Ishikawa (cell line): ENCODE data around the gene LSM3.
A peak's percentile ranks its signal among the peaks of the same experiment; 100 is the strongest.

ENCODE experiments used
- CEBPB ChIP-seq: IDR thresholded peaks from 2 replicates; pipeline ENCODE4 v1.6.1; 2012
- CREB1 ChIP-seq: IDR thresholded peaks from 2 replicates; pipeline ENCODE4 v1.6.1; 2012; ENCODE audit warnings: low read depth
- EGR1 ChIP-seq: IDR thresholded peaks from 2 replicates; pipeline ENCODE4 v1.6.1; 2012
- EP300 ChIP-seq: IDR thresholded peaks from 2 replicates; pipeline ENCODE4 v1.6.1; 2012; ENCODE audit warnings: borderline replicate concordance
- FOXM1 ChIP-seq: IDR thresholded peaks from 2 replicates; pipeline ENCODE4 v1.6.1; 2012; ENCODE audit warnings: low read depth, borderline replicate concordance
- NFIC ChIP-seq: IDR thresholded peaks from 2 replicates; pipeline ENCODE4 v1.6.1; 2012
- RAD21 ChIP-seq: IDR thresholded peaks from 2 replicates; pipeline ENCODE4 v1.6.1; 2012; ENCODE audit warnings: low read depth
- TAF1 ChIP-seq: IDR thresholded peaks from 2 replicates; pipeline ENCODE4 v1.6.1; 2012; ENCODE audit warnings: low read depth, mild to moderate bottlenecking
- TCF12 ChIP-seq: IDR thresholded peaks from 2 replicates; pipeline ENCODE4 v1.6.1; 2012; ENCODE audit warnings: low read depth
- TEAD4 ChIP-seq: IDR thresholded peaks from 2 replicates; pipeline ENCODE4 v1.6.1; 2012
- YY1 ChIP-seq: IDR thresholded peaks from 2 replicates; pipeline ENCODE4 v1.6.1; 2012; ENCODE audit warnings: low read depth
- ZBTB7A ChIP-seq: IDR thresholded peaks from 2 replicates; pipeline ENCODE4 v1.6.1; 2012; ENCODE audit warnings: low read depth
- TF ChIP-seq, protein P1 (sequence below): IDR thresholded peaks from 2 replicates; pipeline ENCODE4 v1.6.1; 2012
- TF ChIP-seq, protein P2 (sequence below): IDR thresholded peaks from 2 replicates; pipeline ENCODE4 v1.6.1; 2012
- TF ChIP-seq, protein P3 (sequence below): IDR thresholded peaks from 2 replicates; pipeline ENCODE4 v1.6.1; 2012; ENCODE audit warnings: low read depth, mild to moderate bottlenecking

The LSM3 gene

DNA sequence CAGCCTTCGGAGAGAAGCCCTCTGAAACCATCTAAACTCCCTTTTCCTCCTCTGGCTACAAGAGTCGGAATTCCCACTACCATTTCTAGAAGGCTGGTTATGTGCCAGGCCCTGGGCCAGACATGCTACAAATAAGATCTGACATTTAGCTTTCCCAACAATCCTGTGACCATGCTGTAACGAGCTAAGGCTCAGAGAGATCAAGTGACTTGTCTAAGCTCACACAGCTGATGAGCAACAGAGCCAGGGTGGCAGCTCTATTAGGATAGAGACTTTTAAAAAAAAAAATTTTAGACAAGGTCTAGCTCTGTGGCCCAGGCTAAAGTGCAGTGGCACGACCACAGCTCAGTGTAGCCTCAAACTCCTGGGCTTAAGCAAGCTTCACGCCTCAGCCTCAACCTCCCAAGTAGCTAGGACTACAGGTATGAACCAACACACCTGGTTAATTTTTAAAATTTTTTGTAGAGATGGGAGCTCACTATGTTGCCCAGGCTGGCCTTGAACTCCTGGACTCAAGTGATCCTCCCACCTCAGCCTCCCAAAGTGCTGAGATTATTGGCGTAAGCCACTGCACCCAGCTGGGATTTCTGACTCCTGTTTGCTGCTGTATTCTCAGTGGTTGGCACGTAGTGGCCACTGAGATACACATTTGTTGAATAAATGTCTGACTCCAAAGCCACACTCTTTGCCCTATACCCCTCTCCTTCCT lies 34.6 kb downstream of the LSM3 start:
- TF ChIP-seq RAD21 (no peak), TEAD4 (no peak), TCF12 (no peak), ZBTB7A (no peak)
- TF ChIP-seq, protein P1, sequence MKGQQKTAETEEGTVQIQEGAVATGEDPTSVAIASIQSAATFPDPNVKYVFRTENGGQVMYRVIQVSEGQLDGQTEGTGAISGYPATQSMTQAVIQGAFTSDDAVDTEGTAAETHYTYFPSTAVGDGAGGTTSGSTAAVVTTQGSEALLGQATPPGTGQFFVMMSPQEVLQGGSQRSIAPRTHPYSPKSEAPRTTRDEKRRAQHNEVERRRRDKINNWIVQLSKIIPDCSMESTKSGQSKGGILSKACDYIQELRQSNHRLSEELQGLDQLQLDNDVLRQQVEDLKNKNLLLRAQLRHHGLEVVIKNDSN: no peak

DNA sequence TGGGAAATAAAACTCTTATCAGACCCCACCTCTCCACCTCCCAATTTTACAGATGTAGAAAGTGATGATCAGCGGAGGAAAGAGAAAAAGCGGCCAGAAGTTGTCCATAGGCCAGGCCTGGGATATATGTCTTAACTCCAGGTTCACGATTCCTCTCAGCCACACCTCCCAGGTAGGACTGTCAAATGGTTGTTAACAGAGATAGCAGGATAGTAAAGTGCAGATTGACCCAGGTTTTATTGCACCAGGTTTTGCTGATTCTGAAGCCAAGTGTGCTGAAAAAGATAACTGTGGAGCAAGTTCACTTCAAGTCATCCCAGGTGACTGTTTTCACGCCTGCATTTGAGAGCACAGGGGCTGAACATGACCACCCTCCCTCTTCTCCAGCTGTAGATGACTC lies 36.1 kb downstream of the LSM3 start:
- TF ChIP-seq, protein P2, sequence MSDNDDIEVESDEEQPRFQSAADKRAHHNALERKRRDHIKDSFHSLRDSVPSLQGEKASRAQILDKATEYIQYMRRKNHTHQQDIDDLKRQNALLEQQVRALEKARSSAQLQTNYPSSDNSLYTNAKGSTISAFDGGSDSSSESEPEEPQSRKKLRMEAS: no peak
- TF ChIP-seq, protein P3, sequence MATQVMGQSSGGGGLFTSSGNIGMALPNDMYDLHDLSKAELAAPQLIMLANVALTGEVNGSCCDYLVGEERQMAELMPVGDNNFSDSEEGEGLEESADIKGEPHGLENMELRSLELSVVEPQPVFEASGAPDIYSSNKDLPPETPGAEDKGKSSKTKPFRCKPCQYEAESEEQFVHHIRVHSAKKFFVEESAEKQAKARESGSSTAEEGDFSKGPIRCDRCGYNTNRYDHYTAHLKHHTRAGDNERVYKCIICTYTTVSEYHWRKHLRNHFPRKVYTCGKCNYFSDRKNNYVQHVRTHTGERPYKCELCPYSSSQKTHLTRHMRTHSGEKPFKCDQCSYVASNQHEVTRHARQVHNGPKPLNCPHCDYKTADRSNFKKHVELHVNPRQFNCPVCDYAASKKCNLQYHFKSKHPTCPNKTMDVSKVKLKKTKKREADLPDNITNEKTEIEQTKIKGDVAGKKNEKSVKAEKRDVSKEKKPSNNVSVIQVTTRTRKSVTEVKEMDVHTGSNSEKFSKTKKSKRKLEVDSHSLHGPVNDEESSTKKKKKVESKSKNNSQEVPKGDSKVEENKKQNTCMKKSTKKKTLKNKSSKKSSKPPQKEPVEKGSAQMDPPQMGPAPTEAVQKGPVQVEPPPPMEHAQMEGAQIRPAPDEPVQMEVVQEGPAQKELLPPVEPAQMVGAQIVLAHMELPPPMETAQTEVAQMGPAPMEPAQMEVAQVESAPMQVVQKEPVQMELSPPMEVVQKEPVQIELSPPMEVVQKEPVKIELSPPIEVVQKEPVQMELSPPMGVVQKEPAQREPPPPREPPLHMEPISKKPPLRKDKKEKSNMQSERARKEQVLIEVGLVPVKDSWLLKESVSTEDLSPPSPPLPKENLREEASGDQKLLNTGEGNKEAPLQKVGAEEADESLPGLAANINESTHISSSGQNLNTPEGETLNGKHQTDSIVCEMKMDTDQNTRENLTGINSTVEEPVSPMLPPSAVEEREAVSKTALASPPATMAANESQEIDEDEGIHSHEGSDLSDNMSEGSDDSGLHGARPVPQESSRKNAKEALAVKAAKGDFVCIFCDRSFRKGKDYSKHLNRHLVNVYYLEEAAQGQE: no peak
- no peak for TF ChIP-seq TAF1
- TF ChIP-seq CEBPB: no peak
- no peak for TF ChIP-seq EGR1
- no peak for TF ChIP-seq TCF12

DNA sequence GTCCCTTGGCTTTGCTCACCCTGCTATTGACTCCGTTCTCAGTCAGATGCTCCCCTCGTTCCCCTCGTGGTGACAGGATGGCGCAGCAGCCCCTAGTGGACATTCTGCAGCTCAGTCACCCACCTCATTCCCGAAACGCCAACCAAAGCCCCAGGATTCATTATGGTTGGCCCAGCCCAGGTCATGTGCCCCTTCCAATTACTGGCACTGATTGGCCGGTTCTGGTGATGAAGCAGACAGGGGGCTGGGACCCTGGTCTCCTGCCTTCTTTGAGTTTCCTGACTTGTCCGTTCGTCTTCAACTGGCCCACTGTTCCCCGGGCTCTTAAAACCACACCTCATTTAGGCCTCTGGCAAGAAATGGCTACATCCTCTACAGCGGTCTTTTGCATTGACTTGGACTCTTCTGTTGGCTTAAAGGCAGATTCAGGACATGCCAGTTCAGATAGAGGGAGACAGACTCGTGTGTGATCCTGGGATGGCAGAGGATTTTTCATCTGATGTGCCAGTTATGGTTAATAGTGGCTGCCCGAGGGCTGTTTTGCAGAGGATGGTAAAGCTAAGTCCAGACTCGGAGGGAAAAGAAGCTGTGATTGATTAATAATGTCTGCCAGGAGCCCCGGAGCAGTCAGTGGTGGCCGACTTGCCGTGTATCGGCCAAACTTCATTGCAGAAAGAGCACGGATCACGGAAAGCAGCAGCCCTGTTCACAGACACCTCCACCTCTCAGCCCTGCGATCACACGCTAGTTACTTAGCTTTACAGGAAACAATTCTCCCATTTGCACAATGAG lies 37.8 kb downstream of the LSM3 start:
- no peak for TF ChIP-seq RAD21
- TF ChIP-seq, protein P1: peak; percentile 65

DNA sequence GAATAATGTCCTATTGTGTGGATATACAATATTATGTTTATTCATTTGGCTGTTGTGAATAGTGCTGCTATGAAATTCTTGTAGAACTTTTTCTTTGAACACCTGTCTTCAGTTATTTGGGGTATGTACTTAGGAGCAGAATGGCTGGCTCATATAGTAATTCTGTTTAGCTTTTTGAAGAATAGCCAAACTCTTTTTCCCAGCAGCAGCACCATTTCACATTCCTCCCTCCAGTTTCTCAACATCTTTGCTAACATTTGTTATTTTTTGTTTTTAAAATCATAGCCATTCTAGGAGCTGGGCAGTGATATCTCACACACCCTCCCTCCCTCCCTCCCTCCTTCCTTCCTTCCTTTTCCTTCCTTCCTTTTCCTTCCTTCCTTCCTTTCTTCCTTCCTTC lies 39.7 kb downstream of the LSM3 start:
- TF ChIP-seq CREB1 (no peak), TAF1 (no peak), RAD21 (no peak), EGR1 (no peak), TEAD4 (no peak), TCF12 (no peak), ZBTB7A (no peak), FOXM1 (no peak), CEBPB (no peak), EP300 (no peak), YY1 (no peak), NFIC (no peak)
- TF ChIP-seq, protein P2: no peak
- TF ChIP-seq, protein P1: no peak
- TF ChIP-seq, protein P3: no peak

DNA sequence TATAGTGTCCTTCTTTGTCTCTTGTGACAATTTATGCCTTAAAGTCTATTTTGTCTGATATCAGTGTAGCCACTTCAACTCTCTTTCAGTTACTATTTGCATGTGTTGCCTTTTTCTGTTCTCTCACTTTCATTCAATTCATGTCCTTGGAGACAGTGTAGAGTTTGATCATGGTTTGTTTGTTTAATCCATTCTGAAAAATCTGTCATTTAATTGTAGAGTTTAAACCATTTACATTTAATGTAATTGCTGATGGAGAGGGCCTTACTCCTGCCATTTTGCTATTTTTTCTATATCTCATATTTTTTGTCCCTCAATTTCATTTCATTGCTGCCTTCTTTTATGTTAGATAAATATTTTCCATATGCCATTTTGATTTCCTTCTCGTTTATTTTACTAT lies 42.3 kb downstream of the LSM3 start:
- TF ChIP-seq TCF12 (no peak), EP300 (no peak), CEBPB (no peak), YY1 (no peak), ZBTB7A (no peak), TAF1 (no peak), NFIC (no peak), CREB1 (no peak), EGR1 (no peak), FOXM1 (no peak), RAD21 (no peak), TEAD4 (no peak)
- TF ChIP-seq, protein P3: no peak
- TF ChIP-seq, protein P1: no peak
- TF ChIP-seq, protein P2: no peak
